Mesenchymal stem cell (in vitro differentiated cells and primary cell): ENCODE data around the gene CLASRP.

ENCODE experiments used
- DNase-seq: peaks from one replicate; pipeline ENCODE4 v3.0.0-alpha.2; 2013
- H2AFZ ChIP-seq: one replicate; pipeline ENCODE4 v1.6.1; 2013; ENCODE audit warnings: low read depth, mild to moderate bottlenecking, control low read depth, inconsistent platforms, low read length, moderate library complexity
- H2AK5ac ChIP-seq: 2 replicates; pipeline ENCODE4 v1.6.1; 2013; ENCODE audit warnings: low read length, moderate library complexity, mild to moderate bottlenecking, inconsistent platforms; ENCODE audit not compliant: severe bottlenecking
- H2BK120ac ChIP-seq: one replicate; pipeline ENCODE4 v1.6.1; 2013; ENCODE audit warnings: low read depth, mild to moderate bottlenecking, inconsistent platforms, low read length, moderate library complexity
- H2BK12ac ChIP-seq, 2 experiments: one replicate each; pipeline ENCODE4 v1.6.1; 2013; ENCODE audit warnings: inconsistent platforms in 2 of 2, low read length in 2 of 2, mild to moderate bottlenecking in 2 of 2, moderate library complexity in 2 of 2, control low read depth in 1 of 2
- H2BK15ac ChIP-seq: one replicate; pipeline ENCODE4 v1.6.1; 2013; ENCODE audit warnings: mild to moderate bottlenecking, low read depth, inconsistent platforms; ENCODE audit not compliant: poor library complexity, severe bottlenecking
- H2BK5ac ChIP-seq: 2 replicates; pipeline ENCODE4 v1.6.1; 2013; ENCODE audit warnings: low read depth, mild to moderate bottlenecking, low read length, control low read depth, inconsistent platforms; ENCODE audit not compliant: poor library complexity, severe bottlenecking
- H3K14ac ChIP-seq, 2 experiments: one replicate each; pipeline ENCODE4 v1.6.1; 2013; ENCODE audit warnings: inconsistent platforms in 2 of 2, low read length in 2 of 2, control low read depth in 1 of 2, mild to moderate bottlenecking in 1 of 2, moderate library complexity in 1 of 2
- H3K18ac ChIP-seq, 2 experiments: one replicate each; pipeline ENCODE4 v1.6.1; 2013; ENCODE audit warnings: inconsistent platforms in 2 of 2, low read length in 2 of 2, control low read depth in 1 of 2, low read depth in 1 of 2, mild to moderate bottlenecking in 1 of 2
- H3K23ac ChIP-seq, 2 experiments: one replicate each; pipeline ENCODE4 v1.6.1; 2013; ENCODE audit warnings: inconsistent platforms in 2 of 2, low read length in 2 of 2, mild to moderate bottlenecking in 2 of 2, moderate library complexity in 2 of 2, control low read depth in 1 of 2
- H3K27ac ChIP-seq: 2 replicates; pipeline ENCODE4 v1.5.1; 2013; ENCODE audit warnings: mild to moderate bottlenecking, moderate library complexity, low read length, control low read depth, inconsistent platforms; ENCODE audit not compliant: poor library complexity, severe bottlenecking
- H3K27me3 ChIP-seq, 2 experiments: 2 replicates each; pipeline versions ENCODE4 v1.6.1 to v1.7.0; 2013; ENCODE audit warnings: low read length in 2 of 2, mild to moderate bottlenecking in 2 of 2, moderate library complexity in 2 of 2, control low read depth in 1 of 2, inconsistent platforms in 1 of 2; ENCODE audit not compliant: control insufficient read depth in 1 of 2, insufficient read depth in 1 of 2
- H3K36me3 ChIP-seq, 2 experiments: 2 replicates each; pipeline versions ENCODE4 v1.6.1 to v1.7.0; 2013; ENCODE audit warnings: low read length in 2 of 2, control low read depth in 1 of 2, inconsistent platforms in 1 of 2, low read depth in 1 of 2, mild to moderate bottlenecking in 1 of 2; ENCODE audit not compliant: insufficient read depth in 2 of 2, control insufficient read depth in 1 of 2
- H3K4ac ChIP-seq, 2 experiments: one replicate each; pipeline ENCODE4 v1.6.1; 2013; ENCODE audit warnings: inconsistent platforms in 2 of 2, low read length in 2 of 2, mild to moderate bottlenecking in 2 of 2, moderate library complexity in 2 of 2, control low read depth in 1 of 2, low read depth in 1 of 2
- H3K4me1 ChIP-seq: 2 replicates; pipeline ENCODE4 v1.6.1; 2013; ENCODE audit warnings: low read depth, low read length, control low read depth; ENCODE audit not compliant: control insufficient read depth, insufficient read depth
- H3K4me2 ChIP-seq: 2 replicates; pipeline ENCODE4 v1.6.1; 2013; ENCODE audit warnings: low read length, mild to moderate bottlenecking, inconsistent platforms; ENCODE audit not compliant: poor library complexity, severe bottlenecking
- H3K4me3 ChIP-seq, 2 experiments: 2 replicates each; pipeline versions ENCODE4 v1.5.1 to v1.7.0; 2013; ENCODE audit warnings: low read length in 2 of 2, mild to moderate bottlenecking in 2 of 2, control low read depth in 1 of 2, low read depth in 1 of 2; ENCODE audit not compliant: insufficient read depth in 1 of 2
- H3K79me1 ChIP-seq: replicated peaks from 2 replicates; pipeline ENCODE4 v1.6.1; 2013; ENCODE audit warnings: mild to moderate bottlenecking, control low read depth, low read length, inconsistent platforms; ENCODE audit not compliant: poor library complexity, severe bottlenecking
- H3K9ac ChIP-seq: 2 replicates; pipeline ENCODE4 v1.7.0; 2013; ENCODE audit warnings: mild to moderate bottlenecking, low read length, moderate library complexity
- H3K9me3 ChIP-seq: 2 replicates; pipeline ENCODE4 v1.7.0; 2013; ENCODE audit warnings: mild to moderate bottlenecking, low read length; ENCODE audit not compliant: control insufficient read depth
- H4K8ac ChIP-seq: one replicate; pipeline ENCODE4 v1.6.1; 2013; ENCODE audit warnings: inconsistent platforms, mild to moderate bottlenecking, low read length, moderate library complexity
- H4K91ac ChIP-seq: one replicate; pipeline ENCODE4 v1.6.1; 2013; ENCODE audit warnings: mild to moderate bottlenecking, low read length, inconsistent platforms
- WGBS: methylation state at CpG from one replicate; pipeline ENCODE4 v1.1.7; 2013; ENCODE audit warnings: mixed read lengths; 5-methylcytosine and 5-hydroxymethylcytosine counted together

The CLASRP gene

DNA sequence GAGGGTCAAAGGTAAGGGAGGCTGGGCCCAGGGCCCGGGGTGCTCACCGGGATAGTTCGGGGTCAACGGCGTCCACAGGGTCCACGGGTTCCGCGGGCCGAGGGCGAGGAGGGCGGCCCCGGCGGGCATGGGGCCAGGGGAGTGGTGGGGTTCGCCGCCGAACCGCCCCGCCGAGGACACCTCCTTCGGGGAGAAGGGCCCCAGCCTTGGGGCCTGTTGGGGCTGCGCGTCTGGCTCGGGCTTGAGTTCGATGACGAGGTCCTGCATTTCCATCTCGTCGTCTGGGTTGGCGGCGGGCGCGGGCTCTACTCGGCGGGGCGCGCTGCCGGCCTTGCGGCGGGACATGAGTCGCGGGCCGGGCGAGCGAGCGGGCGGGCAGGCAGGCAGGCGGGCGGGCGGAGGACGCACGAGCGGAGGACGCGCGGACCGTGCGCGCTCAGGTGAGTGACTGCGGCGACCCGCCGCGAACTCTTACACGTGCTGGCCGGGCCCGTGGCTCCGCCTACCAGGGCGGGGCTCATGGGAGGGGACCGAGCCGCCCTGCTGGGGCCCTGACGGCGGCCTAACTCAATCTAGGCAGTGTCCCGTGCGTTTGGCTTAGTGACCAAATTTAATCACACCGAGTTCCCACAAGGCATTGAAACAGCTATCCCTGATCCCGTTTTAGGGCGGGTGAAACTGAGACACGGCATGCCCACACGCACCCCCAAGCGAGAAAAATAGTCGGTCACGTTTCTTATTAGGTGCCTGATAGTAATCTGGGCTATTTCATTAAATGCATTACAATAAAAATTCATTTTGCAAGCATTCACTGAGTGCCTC is 37.4 kb downstream of the CLASRP start, which contains the start of gene ZNF296:
Gene ZNF296 (minus strand): TSS at position 450 of the 822 bp plus-strand sequence. CDS start 105 bp downstream, at position 345.
- peak within 1 kb of the TSS; percentile 88 for H2AFZ ChIP-seq
- H4K8ac ChIP-seq: peak within 1 kb of the TSS; percentile 52
- H3K18ac ChIP-seq: peak within 1 kb of the TSS; percentile 28 to 88
- no peak within 1 kb of the TSS for H2BK15ac ChIP-seq
- peak within 1 kb of the TSS; percentile 42 to 77 for H3K4ac ChIP-seq
- peak within 1 kb of the TSS in 1 of 2 experiments; percentile 97 for H3K23ac ChIP-seq
- peaks cover 7% of the 10 kb centered on the region for H3K79me1 ChIP-seq
- H3K14ac ChIP-seq: peak within 1 kb of the TSS in 1 of 2 experiments; percentile 62
- DNase-seq: peak; percentile 51
- H3K4me1 ChIP-seq: peaks cover 29% of the 10 kb centered on the region
- no peak within 1 kb of the TSS for H2BK120ac ChIP-seq
- peaks cover 12 to 17% of the 10 kb centered on the region in 2 experiments for H3K36me3 ChIP-seq
- no peak within 1 kb of the TSS for H3K27ac ChIP-seq
- peak within 1 kb of the TSS; percentile 74 for H3K4me2 ChIP-seq
- no peak within 1 kb of the TSS for H2BK5ac ChIP-seq
- peak within 1 kb of the TSS; percentile 22 for H2AK5ac ChIP-seq
- H2BK12ac ChIP-seq: no peak within 1 kb of the TSS
- H3K9me3 ChIP-seq: no peaks in the 10 kb centered on the region
- H3K27me3 ChIP-seq: no peaks in the 10 kb centered on the region
- peak within 1 kb of the TSS; percentile 61 to 78 for H3K4me3 ChIP-seq
- 1% methylated on average over 64 of the region's 81 CpGs for WGBS
- peak within 1 kb of the TSS; percentile 78 for H4K91ac ChIP-seq
- peak within 1 kb of the TSS; percentile 74 for H3K9ac ChIP-seq

GRCh38 chr19:45076851-45077730 is 38.2 kb downstream of the CLASRP start:
- no peak overlapping the region for H3K18ac ChIP-seq
- peak overlapping the region; percentile 22 to 43 for H3K4ac ChIP-seq
- peak overlapping the region; percentile 22 for H2AK5ac ChIP-seq
- peak overlapping the region; percentile 42 for H4K8ac ChIP-seq
- H3K9ac ChIP-seq: peak overlapping the region; percentile 74
- peaks cover 9% of the 10 kb centered on the region for H3K79me1 ChIP-seq
- H2BK15ac ChIP-seq: no peak overlapping the region
- no peak overlapping the region for H2AFZ ChIP-seq
- H2BK120ac ChIP-seq: no peak overlapping the region
- no peak for DNase-seq
- H3K4me1 ChIP-seq: peaks cover 29% of the 10 kb centered on the region
- peak overlapping the region in 1 of 2 experiments; percentile 78 for H3K4me3 ChIP-seq
- peak overlapping the region; percentile 74 for H3K4me2 ChIP-seq
- no peak overlapping the region for H2BK5ac ChIP-seq
- no peak overlapping the region for H3K14ac ChIP-seq
- H3K36me3 ChIP-seq: peaks cover 12 to 15% of the 10 kb centered on the region in 2 experiments
- no peak overlapping the region for H2BK12ac ChIP-seq
- peak overlapping the region in 1 of 2 experiments; percentile 31 for H3K23ac ChIP-seq
- no peak overlapping the region for H4K91ac ChIP-seq
- WGBS: 75% methylated on average over 15 of the region's 15 CpGs
- no peak overlapping the region for H3K27ac ChIP-seq
- H3K27me3 ChIP-seq: no peaks in the 10 kb centered on the region
- no peaks in the 10 kb centered on the region for H3K9me3 ChIP-seq

DNA sequence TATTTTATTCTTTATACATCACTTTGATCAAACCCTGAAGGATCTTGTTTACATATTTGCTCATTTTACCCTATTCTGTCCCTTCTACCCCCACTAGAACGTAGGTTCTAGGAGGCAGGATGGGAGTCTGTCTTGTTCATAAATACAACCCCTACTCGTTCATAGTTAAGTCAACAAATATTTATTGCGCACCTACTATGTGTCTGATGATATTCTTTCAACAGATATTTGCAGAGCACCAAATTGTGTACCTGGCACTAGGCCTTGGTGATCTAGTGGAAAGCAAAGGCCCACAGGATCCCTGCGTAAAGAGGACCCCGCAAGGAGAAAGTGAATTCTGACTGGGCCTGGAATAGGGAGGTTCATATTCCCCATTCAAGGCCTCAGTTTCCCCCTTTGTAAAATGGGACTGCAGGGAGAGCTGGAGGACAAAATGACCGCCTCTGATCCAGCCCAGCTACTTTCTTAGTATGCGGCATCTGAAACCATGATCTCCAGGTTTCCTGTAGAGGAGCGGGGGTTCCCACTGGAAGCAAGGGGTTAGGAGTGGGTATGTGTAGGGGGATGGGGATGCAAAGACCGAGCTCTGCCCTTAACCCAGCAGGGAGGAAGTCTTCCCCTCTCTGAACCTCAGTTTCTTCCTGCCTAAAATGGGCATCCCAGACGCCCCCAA is 39.7 kb downstream of the CLASRP start:
- Histone ChIP-seq H2AK5ac (peak overlapping the region; percentile 27), H3K36me3 (peaks cover 13% of the 10 kb centered on the region in 2 experiments), H3K79me1 (peaks cover 19% of the 10 kb centered on the region)

More for the DNA sequence above, 39.7 kb downstream of the CLASRP start:
- Histone ChIP-seq H3K9ac (peak overlapping the region; percentile 97), H4K8ac (peak overlapping the region; percentile 74), H2BK12ac (no peak overlapping the region), H3K4me3 (peak overlapping the region; percentile 79 to 99), H3K18ac (peak overlapping the region in 1 of 2 experiments; percentile 70), H2BK15ac (no peak overlapping the region), H3K23ac (no peak overlapping the region), H3K27ac (no peak overlapping the region), H3K27me3 (no peaks in the 10 kb centered on the region), H2BK120ac (no peak overlapping the region), H4K91ac (peak overlapping the region; percentile 70), H3K14ac (no peak overlapping the region), H3K9me3 (no peaks in the 10 kb centered on the region), H3K4ac (peak overlapping the region in 1 of 2 experiments; percentile 92), H3K4me1 (peaks cover 29% of the 10 kb centered on the region), H3K4me2 (peak overlapping the region; percentile 97), H2AFZ (peak overlapping the region; percentile 79), H2BK5ac (no peak overlapping the region)
- no peak for DNase-seq
- 58% methylated on average over 10 of the region's 10 CpGs for WGBS
